ENCODE measurements around the gene RALGAPA2. TPM values are rescaled to one million over a fixed set of nuclear protein-coding genes. Genes with fewer than 3 reads are reported as not detected.

The RALGAPA2 gene
- total RNA-seq, 1 experiment from 2014 or later: 10.8 TPM

DNA sequence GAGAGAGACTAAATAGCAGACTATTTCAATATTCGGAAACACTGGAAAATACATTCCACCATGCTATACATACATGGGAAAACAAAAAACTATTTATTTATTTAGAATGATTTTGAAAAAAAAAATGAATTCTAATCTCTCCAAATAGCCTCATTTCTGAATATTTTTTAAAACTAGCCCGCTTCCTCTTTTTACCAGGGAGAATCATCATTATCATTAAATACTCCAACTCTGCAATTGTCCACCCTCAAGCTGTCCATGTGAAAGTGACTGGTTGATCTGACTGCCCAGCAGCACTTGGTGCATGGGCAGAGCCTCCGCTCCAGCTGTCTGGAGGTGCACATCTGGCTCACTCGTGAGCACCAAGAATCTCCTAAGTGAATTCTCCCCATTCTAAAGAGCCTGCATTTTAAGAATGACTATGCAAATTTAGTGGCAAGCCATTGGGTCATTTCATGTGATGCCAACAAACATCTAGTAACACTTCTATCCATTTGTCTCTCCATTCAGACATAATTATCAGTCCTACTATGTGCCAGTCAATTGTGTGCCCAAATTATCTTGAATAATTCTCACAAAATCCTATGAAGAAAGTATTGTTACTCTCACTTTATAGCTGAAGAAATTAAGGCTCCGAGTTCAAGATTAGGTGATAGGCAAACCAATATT lies 279.7 kb downstream of the RALGAPA2 start:
- Histone ChIP-seq H3K36me3 (ENCODE audit: control insufficient read depth in 1 of 2, insufficient read depth in 2 of 2, low read length in 2 of 2) (no peaks in the 10 kb centered on the region), H3K27ac (ENCODE audit: low read depth, low read length) (no peak overlapping the region), H3K4me2 (ENCODE audit: low read length) (no peak overlapping the region), H2AFZ (ENCODE audit: low read depth, low read length, poor library complexity, severe bottlenecking) (no peak overlapping the region), H4K20me1 (ENCODE audit: insufficient read depth) (no peaks in the 10 kb centered on the region), H3K4me3 (replicated peaks in 1 of 2; ENCODE audit: low read depth in 1 of 2, low read length in 2 of 2) (no peak overlapping the region), H3K27me3 (ENCODE audit: insufficient read depth, low read length) (no peaks in the 10 kb centered on the region), H3K4me1 (ENCODE audit: control insufficient read depth in 1 of 2, insufficient read depth in 2 of 2, low read length in 2 of 2) (no peaks in the 10 kb centered on the region), H3K79me2 (ENCODE audit: insufficient read depth, low read length) (no peaks in the 10 kb centered on the region), H3K9ac (ENCODE audit: low read length) (no peak overlapping the region), H3K9me3 (ENCODE audit: control insufficient read depth in 1 of 2, insufficient read depth in 1 of 2, low read depth in 1 of 2, low read length in 2 of 2) (no peaks in the 10 kb centered on the region), H3K9me2 (ENCODE audit: insufficient read depth) (no peaks in the 10 kb centered on the region)
- intact Hi-C loops (cut with micrococcal nuclease): no loop called here
- no peak for TF ChIP-seq EZH2phosphoT487 (IDR thresholded peaks at IDR 0.05; ENCODE audit: borderline replicate concordance)
- no peak for TF ChIP-seq ZBTB33 (IDR thresholded peaks at IDR 0.05; ENCODE audit: extremely low read depth, insufficient replicate concordance, low read length)
- no peak for TF ChIP-seq SRF (IDR thresholded peaks at IDR 0.05; ENCODE audit: low read depth)
- no peak for TF ChIP-seq SIN3A (IDR thresholded peaks at IDR 0.05; ENCODE audit: low read depth)
- no peak for TF ChIP-seq TCF7L2 (IDR thresholded peaks at IDR 0.05; ENCODE audit: borderline replicate concordance, extremely low read depth, insufficient read depth, insufficient read length)
- no peak for TF ChIP-seq ZFX (IDR thresholded peaks at IDR 0.05)
- TF ChIP-seq CBX3 (IDR thresholded peaks at IDR 0.05; ENCODE audit: low read depth): no peak
- no peak for TF ChIP-seq ELF1 (IDR thresholded peaks at IDR 0.05; ENCODE audit: borderline replicate concordance, low read depth)
- TF ChIP-seq SP1 (IDR thresholded peaks at IDR 0.05; ENCODE audit: low read depth): no peak
- TF ChIP-seq EGR1 (IDR thresholded peaks at IDR 0.05; ENCODE audit: low read depth): no peak
- no peak for TF ChIP-seq POLR2A (IDR thresholded peaks at IDR 0.05; ENCODE audit: borderline replicate concordance, extremely low read depth, insufficient read depth, insufficient read length)
- TF ChIP-seq POLR2AphosphoS5 (IDR thresholded peaks at IDR 0.05; ENCODE audit: low read depth, low read length): no peak
- TF ChIP-seq CEBPB (IDR thresholded peaks at IDR 0.05; ENCODE audit: low read depth): no peak
- no TSS peak for BruUV-seq (replicated peaks)
- POLR2A ChIA-PET: no interaction called here
- DNase-seq (ENCODE audit: low read depth, low spot score): no peak
- RAD21 ChIA-PET (ENCODE audit: low non-redundant PET in 1 of 2, low total read pairs in 2 of 2, uncharacterized antibody in 2 of 2, unreplicated experiment in 2 of 2): no interaction called here
- CTCF ChIA-PET: no interaction called here
- ATAC-seq: no peak

All from HCT116 (cell line).